Immature natural killer cell (primary cell): ENCODE data around the gene PIK3C2A. TPM values are rescaled to one million over a fixed set of nuclear protein-coding genes. Genes with fewer than 3 reads are reported as not detected.
"Not testable (repeated sequence)": the region's sequence is repeated elsewhere in the genome, so short reads cannot be mapped to it uniquely, and the experiment has no call there.

ENCODE experiments used
- DNase-seq, 3 donors: peaks; one replicate each; pipeline ENCODE4 v3.0.0; 2022; ENCODE audit warnings: mixed read lengths in 1 of 3
- H3K27ac Mint-ChIP-seq, 6 donors: one replicate each; pipeline ENCODE4 v1.8.0; 2020; ENCODE audit warnings: mixed read lengths in 6 of 6, mild to moderate bottlenecking in 5 of 6, inconsistent platforms in 4 of 6, moderate library complexity in 3 of 6
- H3K27me3 Mint-ChIP-seq, 3 donors: one replicate each; pipeline ENCODE4 v1.8.0; 2020 to 2021; ENCODE audit warnings: low read depth in 3 of 3, mild to moderate bottlenecking in 3 of 3, mixed read lengths in 3 of 3, moderate library complexity in 3 of 3, inconsistent platforms in 1 of 3
- H3K36me3 Mint-ChIP-seq, 3 donors: one replicate each; pipeline ENCODE4 v1.8.0; 2020; ENCODE audit warnings: mixed read lengths in 3 of 3, inconsistent platforms in 2 of 3, mild to moderate bottlenecking in 2 of 3
- H3K4me1 Mint-ChIP-seq, 2 donors: one replicate each; pipeline ENCODE4 v1.8.0; 2020; ENCODE audit warnings: inconsistent platforms in 2 of 2, mild to moderate bottlenecking in 2 of 2, mixed read lengths in 2 of 2, moderate library complexity in 1 of 2
- H3K4me3 Mint-ChIP-seq, 5 donors: one replicate each; pipeline ENCODE4 v1.8.0; 2020; ENCODE audit warnings: mild to moderate bottlenecking in 5 of 5, mixed read lengths in 5 of 5, inconsistent platforms in 3 of 5, moderate library complexity in 3 of 5
- H3K9me3 Mint-ChIP-seq, 6 donors: one replicate each; pipeline ENCODE4 v1.8.0; 2020; ENCODE audit warnings: mild to moderate bottlenecking in 6 of 6, mixed read lengths in 6 of 6, inconsistent platforms in 4 of 6, moderate library complexity in 3 of 6
- polyA plus RNA-seq, 3 donors: library from polyadenylated mRNA; unstranded; fragments of 300-500 nt; fragmentation: Illumina TruSeq; gene quantifications; one replicate each; pipeline ENCODE4 v1.2.3, GENCODE V29; 2021

PIK3C2A gene, protein sequence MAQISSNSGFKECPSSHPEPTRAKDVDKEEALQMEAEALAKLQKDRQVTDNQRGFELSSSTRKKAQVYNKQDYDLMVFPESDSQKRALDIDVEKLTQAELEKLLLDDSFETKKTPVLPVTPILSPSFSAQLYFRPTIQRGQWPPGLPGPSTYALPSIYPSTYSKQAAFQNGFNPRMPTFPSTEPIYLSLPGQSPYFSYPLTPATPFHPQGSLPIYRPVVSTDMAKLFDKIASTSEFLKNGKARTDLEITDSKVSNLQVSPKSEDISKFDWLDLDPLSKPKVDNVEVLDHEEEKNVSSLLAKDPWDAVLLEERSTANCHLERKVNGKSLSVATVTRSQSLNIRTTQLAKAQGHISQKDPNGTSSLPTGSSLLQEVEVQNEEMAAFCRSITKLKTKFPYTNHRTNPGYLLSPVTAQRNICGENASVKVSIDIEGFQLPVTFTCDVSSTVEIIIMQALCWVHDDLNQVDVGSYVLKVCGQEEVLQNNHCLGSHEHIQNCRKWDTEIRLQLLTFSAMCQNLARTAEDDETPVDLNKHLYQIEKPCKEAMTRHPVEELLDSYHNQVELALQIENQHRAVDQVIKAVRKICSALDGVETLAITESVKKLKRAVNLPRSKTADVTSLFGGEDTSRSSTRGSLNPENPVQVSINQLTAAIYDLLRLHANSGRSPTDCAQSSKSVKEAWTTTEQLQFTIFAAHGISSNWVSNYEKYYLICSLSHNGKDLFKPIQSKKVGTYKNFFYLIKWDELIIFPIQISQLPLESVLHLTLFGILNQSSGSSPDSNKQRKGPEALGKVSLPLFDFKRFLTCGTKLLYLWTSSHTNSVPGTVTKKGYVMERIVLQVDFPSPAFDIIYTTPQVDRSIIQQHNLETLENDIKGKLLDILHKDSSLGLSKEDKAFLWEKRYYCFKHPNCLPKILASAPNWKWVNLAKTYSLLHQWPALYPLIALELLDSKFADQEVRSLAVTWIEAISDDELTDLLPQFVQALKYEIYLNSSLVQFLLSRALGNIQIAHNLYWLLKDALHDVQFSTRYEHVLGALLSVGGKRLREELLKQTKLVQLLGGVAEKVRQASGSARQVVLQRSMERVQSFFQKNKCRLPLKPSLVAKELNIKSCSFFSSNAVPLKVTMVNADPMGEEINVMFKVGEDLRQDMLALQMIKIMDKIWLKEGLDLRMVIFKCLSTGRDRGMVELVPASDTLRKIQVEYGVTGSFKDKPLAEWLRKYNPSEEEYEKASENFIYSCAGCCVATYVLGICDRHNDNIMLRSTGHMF (N-terminal part only)
- polyA plus RNA-seq, result 10 to 100 TPM in 1 of 3 donors, 1 to 10 TPM in 2; 5.0 to 13.3 (median 5.5) TPM

GRCh38 chr11:17207317-17208256 is at the start of gene PIK3C2A:
PIK3C2A (minus strand) TSS chr11:17207986; CDS start chr11:17169741, 38,245 bp downstream.
- peak; percentile 92 to 93 (median 93) for DNase-seq
- peaks cover 0 to 5% (median 4%) of the 10 kb centered on the region in 3 donors for H3K27me3 Mint-ChIP-seq
- peak within 1 kb of the TSS; percentile 93 to 99 (median 98) for H3K4me3 Mint-ChIP-seq
- H3K4me1 Mint-ChIP-seq, result peaks cover 44 to 61% of the 10 kb centered on the region in 2 donors
- H3K9me3 Mint-ChIP-seq, result no peaks in the 10 kb centered on the region
- peaks cover 0 to 4% (median 3%) of the 10 kb centered on the region in 3 donors for H3K36me3 Mint-ChIP-seq
- H3K27ac Mint-ChIP-seq, result peak within 1 kb of the TSS; percentile 95 to 99 (median 98)

GRCh38 chr11:17257196-17257595 is 49.4 kb upstream of the PIK3C2A start:
- no peaks in the 10 kb centered on the region for H3K36me3 Mint-ChIP-seq
- no peaks in the 10 kb centered on the region for H3K9me3 Mint-ChIP-seq
- H3K4me3 Mint-ChIP-seq, result no peak overlapping the region
- H3K4me1 Mint-ChIP-seq, result no peaks in the 10 kb centered on the region
- no peak overlapping the region for H3K27ac Mint-ChIP-seq
- H3K27me3 Mint-ChIP-seq, result peaks cover 0 to 3% (median 0%) of the 10 kb centered on the region in 3 donors
- DNase-seq, result no peak

- Mint-ChIP-seq H3K36me3 (no peaks in the 10 kb centered on the region), H3K4me3 (no peak overlapping the region), H3K27ac (no peak overlapping the region), H3K27me3 (peaks cover 0 to 3% (median 1%) of the 10 kb centered on the region in 3 donors), H3K9me3 (no peaks in the 10 kb centered on the region), H3K4me1 (no peaks in the 10 kb centered on the region)
- DNase-seq, result no peak
Measured at GRCh38 chr11:17256512-17256911, 48.7 kb upstream of the PIK3C2A start.

- no peak overlapping the region for H3K4me3 Mint-ChIP-seq
- H3K27me3 Mint-ChIP-seq, result peaks cover 0 to 3% (median 1%) of the 10 kb centered on the region in 3 donors
- peaks cover 0 to 5% (median 4%) of the 10 kb centered on the region in 3 donors for H3K36me3 Mint-ChIP-seq
- H3K4me1 Mint-ChIP-seq, result no peaks in the 10 kb centered on the region
- no peak for DNase-seq
- H3K27ac Mint-ChIP-seq, result no peak overlapping the region
- peaks cover 0 to 1% (median 0%) of the 10 kb centered on the region in 6 donors for H3K9me3 Mint-ChIP-seq
Measured at GRCh38 chr11:17252704-17253103, 44.9 kb upstream of the PIK3C2A start.

DNA sequence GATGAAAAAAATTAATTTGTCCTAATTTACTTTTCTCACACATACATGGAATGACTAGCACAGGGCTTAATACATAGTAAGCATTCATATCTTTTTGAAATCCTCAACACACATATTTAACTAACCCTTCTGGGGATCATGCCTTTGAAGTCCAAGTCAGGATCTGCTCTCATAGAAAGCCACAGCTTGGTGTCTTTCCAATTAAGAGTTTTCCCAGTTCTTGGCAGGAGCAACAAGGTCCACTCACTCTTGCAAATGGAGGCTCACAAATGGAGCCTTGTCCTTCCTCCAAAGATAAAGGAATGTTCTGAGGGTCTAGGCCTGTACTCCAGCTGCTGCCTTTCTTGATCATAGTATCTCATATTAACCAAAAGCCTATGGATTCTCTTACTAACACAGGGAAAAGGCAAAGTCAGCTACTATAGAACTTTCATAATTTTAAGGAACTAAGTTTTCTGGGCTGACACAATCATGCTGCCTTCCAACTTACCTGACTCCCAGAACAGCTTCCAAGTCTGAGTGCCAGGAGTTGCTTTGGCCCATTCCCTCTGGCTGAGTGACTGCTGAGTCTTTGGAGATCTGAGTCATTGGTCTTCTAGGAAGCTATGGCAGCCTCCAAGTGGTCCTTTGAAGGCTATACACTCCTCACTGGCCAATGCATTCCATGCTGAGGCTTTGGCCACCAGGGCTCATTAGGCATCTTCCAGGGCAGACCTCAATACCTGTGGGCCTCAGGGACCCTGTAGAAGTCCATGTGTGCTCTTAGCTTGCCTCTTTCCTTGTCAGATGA is 43.0 kb upstream of the PIK3C2A start:
- Mint-ChIP-seq H3K27me3 (peaks cover 0 to 5% (median 4%) of the 10 kb centered on the region in 3 donors), H3K36me3 (peaks cover 0 to 5% (median 4%) of the 10 kb centered on the region in 3 donors), H3K27ac (no peak overlapping the region), H3K9me3 (peaks cover 0 to 1% (median 0%) of the 10 kb centered on the region in 6 donors), H3K4me1 (no peaks in the 10 kb centered on the region), H3K4me3 (no peak overlapping the region)
- DNase-seq, result no peak

DNA sequence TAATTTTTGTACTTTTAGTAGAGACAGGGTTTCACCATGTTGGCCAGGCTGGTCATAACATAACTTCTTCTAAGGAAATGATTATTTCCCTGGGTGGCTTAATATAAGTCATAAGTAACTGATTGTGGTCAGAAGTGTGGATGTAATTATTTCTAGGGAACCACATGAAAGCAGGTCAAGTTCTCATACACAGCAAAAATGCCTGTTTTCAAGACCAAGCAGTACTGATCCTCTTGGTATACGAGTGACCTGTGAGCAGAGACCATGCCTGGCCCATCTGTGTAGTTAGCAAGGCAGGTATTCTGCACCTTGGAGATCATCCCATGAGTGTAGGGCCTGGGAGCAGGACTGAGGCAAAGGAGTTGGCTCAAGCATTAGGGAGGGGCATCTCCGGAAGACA is 36.3 kb upstream of the PIK3C2A start:
- Mint-ChIP-seq H3K27ac (no peak overlapping the region), H3K4me3 (peak overlapping the region in 1 of 5 donors; percentile 17), H3K36me3 (peaks cover 0 to under 1% (median 0%) of the 10 kb centered on the region in 3 donors), H3K4me1 (peaks cover 8 to 17% of the 10 kb centered on the region in 2 donors), H3K9me3 (no peaks in the 10 kb centered on the region), H3K27me3 (peaks cover 0 to 3% (median 2%) of the 10 kb centered on the region in 3 donors)
- DNase-seq, result peak in 1 of 3 donors; percentile 5

DNA sequence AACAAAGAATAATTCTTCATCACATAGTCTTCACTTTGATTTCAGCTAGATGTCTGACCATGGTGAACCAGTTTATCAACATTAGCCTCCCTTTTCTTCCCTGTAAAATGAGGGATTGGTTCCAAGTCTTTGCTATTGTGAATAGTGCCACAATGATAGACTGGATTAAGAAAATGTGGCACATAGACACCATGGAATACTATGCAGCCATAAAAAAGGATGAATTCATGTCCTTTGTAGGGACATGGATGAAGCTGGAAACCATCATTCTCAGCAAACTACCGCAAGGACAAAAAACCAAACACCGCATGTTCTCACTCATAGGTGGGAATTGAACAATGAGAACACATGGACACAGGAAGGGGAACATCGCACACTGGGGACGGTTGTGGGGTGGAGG is 35.2 kb upstream of the PIK3C2A start:
- H3K36me3 Mint-ChIP-seq, DNase-seq, H3K4me3 Mint-ChIP-seq, H3K27ac Mint-ChIP-seq, H3K9me3 Mint-ChIP-seq, H3K27me3 Mint-ChIP-seq: not testable (repeated sequence)
- H3K4me1 Mint-ChIP-seq, result peaks cover 8 to 17% of the 10 kb centered on the region in 2 donors

GRCh38 chr11:17240780-17241179 is 33.0 kb upstream of the PIK3C2A start:
- no peaks in the 10 kb centered on the region for H3K9me3 Mint-ChIP-seq
- no peak overlapping the region for H3K4me3 Mint-ChIP-seq

DNA sequence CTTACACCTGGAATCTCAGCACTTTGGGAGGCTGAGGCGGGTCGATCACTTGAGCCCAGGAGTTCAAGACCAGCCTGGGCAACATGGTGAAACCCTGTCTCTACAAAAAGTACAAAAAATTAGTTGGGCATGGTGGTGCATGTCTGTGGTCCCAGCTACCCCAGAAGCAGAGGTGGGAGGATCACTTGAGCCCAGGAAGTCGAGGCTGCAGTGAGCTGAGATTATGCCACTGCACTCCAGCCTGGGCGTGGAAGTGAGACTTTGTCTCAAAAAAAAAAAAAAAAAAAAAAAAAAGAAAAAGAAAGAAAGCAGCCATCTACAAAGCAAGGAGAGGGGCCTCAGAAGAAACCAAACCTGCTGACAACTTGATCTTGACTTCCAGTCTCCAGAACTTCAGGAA is 32.1 kb upstream of the PIK3C2A start:
- not testable (repeated sequence) for H3K27me3 Mint-ChIP-seq, H3K36me3 Mint-ChIP-seq, H3K9me3 Mint-ChIP-seq, DNase-seq, H3K27ac Mint-ChIP-seq, H3K4me3 Mint-ChIP-seq
- H3K4me1 Mint-ChIP-seq, result peaks cover 8 to 17% of the 10 kb centered on the region in 2 donors

More at GRCh38 chr11:17240780-17241179, 33.0 kb upstream of the PIK3C2A start:
- DNase-seq, result no peak
- Mint-ChIP-seq H3K27me3 (no peaks in the 10 kb centered on the region), H3K4me1 (peaks cover 8 to 17% of the 10 kb centered on the region in 2 donors), H3K27ac (no peak overlapping the region), H3K36me3 (no peaks in the 10 kb centered on the region)

- peaks cover 3 to 8% of the 10 kb centered on the region in 2 donors for H3K4me1 Mint-ChIP-seq
- H3K9me3 Mint-ChIP-seq, result no peaks in the 10 kb centered on the region
- no peaks in the 10 kb centered on the region for H3K36me3 Mint-ChIP-seq
- no peak overlapping the region for H3K4me3 Mint-ChIP-seq
- DNase-seq, result no peak
- no peaks in the 10 kb centered on the region for H3K27me3 Mint-ChIP-seq
- no peak overlapping the region for H3K27ac Mint-ChIP-seq
Measured at GRCh38 chr11:17238377-17238776, 30.6 kb upstream of the PIK3C2A start.

GRCh38 chr11:17233101-17233500 is 25.3 kb upstream of the PIK3C2A start:
- Mint-ChIP-seq H3K27me3 (peaks cover 0 to 2% (median 0%) of the 10 kb centered on the region in 3 donors), H3K9me3 (peaks cover 0 to 1% (median 0%) of the 10 kb centered on the region in 6 donors), H3K4me1 (peaks cover 11 to 21% of the 10 kb centered on the region in 2 donors), H3K27ac (no peak overlapping the region), H3K36me3 (no peaks in the 10 kb centered on the region), H3K4me3 (no peak overlapping the region)
- no peak for DNase-seq
